GM21786 (cell line): ENCODE data around the gene CBX6.
"Not testable (repeated sequence)": the region's sequence is repeated elsewhere in the genome, so short reads cannot be mapped to it uniquely, and the experiment has no call there.

Experiments used
- ATAC-seq: cut with Tn5 transposase; IDR thresholded peaks from one replicate; pipeline ENCODE4 v1.9.1; 2021; ENCODE audit not compliant: unreplicated experiment

The CBX6 gene

GRCh38 chr22:38872172-38872830 lies at the start of gene CBX6:
Gene CBX6 (minus strand): TSS chr22:38872216. CDS start chr22:38872190, 26 bp downstream.
- peak; percentile 46 for ATAC-seq

GRCh38 chr22:38921806-38922205 lies 49.8 kb upstream of the CBX6 start:
- no peak for ATAC-seq

DNA sequence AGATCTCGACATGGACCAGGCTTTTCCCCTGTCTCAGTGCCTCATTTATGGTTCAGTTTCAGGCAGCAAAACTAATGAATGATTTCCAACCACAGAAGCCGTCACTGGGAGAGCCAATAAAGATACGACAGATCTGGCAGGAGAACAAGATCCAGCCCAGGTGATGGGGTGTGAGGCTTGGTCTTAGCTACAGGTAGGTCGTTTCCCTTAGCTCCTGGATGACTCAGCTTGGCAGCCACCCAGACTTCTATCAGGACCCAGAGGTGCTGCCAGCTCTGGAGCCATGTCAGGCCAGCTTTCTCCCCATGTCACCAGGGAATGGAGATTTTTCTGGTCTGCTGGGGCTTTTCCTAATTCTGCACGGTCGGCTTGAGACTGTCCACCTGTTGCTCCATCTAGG lies 49.1 kb upstream of the CBX6 start:
- no peak for ATAC-seq

GRCh38 chr22:38919631-38920190 lies 47.7 kb upstream of the CBX6 start:
- no peak for ATAC-seq

DNA sequence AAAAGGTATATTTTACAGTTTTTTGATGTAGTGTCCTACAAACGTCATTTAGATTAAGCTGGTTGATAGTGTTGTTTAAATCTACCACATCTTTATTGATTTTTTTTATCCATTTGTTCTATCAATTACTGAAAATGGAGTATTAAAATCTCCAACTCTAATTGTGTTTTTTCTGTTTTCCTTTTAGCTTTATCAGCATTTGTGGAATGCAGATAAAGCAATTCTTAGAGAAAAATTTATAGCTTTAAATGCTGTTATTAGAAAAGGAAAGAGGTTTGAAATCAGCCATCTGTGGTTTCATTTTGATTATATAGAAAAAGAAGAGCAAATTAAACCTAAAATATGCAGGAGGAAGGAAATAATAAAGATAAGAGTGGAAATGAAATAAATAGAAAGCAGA lies 39.4 kb upstream of the CBX6 start:
- no peak for ATAC-seq

DNA sequence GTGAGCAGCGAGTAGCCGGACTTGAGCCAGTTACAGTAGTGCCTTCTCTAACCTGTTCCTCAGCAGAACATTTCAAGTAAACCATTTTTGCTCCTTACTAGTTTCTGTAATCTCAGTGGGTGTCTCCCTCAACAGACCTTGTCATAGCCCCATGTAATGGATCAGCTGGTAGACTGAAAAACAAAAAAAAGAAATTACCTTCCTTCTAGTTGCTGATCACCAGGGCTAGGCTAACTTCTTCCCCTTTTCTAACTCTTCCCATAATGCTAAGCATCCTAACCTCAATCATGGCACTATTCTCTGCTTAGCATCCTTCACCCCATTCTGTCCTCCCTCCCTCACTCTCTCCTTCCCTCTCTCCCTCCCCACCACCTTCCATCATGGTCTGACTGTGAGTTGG lies 35.8 kb upstream of the CBX6 start:
- ATAC-seq: no peak

DNA sequence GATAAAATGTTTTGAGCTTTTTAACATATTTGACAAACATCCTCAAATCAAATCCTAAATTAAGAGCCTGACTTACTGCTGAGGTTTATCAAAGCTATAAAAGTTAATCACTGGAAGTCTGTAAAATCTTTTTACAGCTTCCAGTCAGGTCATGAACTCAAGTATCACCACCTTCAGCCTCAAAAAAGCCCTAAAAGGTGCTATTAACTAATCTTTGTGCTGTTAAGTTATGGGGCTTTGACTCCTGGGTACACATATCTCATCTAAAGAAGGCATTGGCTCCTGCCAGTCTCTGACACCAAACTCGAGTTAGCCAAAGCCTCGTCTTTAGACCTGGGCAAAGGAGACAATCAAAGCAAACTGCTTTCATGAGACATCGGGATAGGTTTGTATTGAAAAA lies 34.0 kb upstream of the CBX6 start:
- no peak for ATAC-seq

DNA sequence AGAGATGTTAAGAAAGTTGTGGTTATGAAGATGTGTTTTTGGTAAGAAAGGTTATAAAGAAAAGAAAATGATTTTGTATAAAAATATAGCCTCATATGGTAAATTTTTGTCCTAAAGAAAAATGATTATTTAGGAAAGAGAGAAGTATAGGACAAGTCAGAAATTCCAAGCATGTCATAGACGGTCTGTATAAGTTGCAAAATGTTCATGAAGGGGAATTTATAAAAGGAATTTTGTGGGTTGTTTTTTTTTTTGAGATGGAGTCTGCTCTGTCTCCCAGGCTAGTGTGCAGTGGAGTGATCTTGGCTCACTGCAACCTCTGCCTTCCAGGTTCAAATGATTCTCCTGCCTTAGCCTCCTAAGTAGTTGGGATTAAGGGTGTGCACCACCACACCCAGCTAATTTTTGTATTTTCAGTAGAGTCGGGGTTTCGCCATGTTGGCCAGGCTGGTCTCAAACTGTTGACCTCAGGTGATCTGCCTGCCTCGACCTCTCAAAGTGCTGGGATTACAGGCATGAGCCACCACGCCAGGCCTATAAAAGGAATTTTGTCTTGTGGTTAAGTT lies 32.1 kb upstream of the CBX6 start:
- not testable (repeated sequence) for ATAC-seq

DNA sequence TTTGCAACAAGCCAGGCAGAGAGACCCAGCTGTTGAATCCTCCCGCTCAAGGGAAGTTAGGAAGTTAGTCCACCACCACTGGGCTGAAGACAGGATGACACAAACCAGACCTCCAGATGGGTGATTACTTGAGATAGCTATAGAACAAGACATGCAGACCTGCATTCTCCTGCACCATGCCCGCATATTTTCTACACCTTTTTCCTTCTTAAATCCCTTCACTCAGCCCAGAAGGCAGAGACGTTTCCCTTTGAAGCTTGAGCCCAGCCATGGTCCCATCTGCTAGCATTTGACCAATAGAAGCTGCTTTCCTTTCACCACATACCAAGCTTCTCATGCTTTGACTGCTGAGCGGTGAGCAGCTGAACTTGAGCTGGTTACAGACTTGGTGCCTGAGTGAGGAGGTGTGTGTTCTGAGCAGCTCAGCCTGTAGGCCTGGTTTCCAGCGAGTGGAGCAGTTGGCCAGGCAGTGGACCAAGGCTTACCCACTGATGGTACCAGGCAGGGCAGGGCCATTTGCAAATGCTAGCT lies 29.2 kb upstream of the CBX6 start:
- no peak for ATAC-seq

GRCh38 chr22:38900677-38901076 lies 28.7 kb upstream of the CBX6 start:
- no peak for ATAC-seq

DNA sequence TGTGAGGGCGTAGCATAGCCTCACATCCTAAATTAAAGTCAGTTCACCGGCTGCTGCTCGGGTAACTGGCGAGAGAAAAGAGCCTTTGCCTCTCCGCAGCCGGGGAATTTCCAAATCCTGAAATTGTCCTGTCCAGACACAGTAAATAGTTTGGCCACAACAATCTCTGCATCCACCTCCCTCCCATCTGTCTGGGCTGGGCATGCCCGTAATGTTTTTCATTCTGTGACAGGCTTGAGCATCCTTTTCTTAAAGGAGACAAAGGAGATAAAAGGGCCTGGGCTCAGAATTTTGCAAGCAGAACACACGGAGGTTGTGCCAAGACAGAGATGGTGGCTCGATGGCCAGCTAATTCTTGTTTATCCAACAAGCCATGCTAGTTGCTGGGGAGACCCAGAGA lies 19.2 kb upstream of the CBX6 start:
- ATAC-seq: no peak

- ATAC-seq: no peak
These were observed 18.4 kb upstream of the CBX6 start for GRCh38 chr22:38890377-38890776.

- no peak for ATAC-seq
These were observed 14.3 kb upstream of the CBX6 start for GRCh38 chr22:38886333-38886732.

DNA sequence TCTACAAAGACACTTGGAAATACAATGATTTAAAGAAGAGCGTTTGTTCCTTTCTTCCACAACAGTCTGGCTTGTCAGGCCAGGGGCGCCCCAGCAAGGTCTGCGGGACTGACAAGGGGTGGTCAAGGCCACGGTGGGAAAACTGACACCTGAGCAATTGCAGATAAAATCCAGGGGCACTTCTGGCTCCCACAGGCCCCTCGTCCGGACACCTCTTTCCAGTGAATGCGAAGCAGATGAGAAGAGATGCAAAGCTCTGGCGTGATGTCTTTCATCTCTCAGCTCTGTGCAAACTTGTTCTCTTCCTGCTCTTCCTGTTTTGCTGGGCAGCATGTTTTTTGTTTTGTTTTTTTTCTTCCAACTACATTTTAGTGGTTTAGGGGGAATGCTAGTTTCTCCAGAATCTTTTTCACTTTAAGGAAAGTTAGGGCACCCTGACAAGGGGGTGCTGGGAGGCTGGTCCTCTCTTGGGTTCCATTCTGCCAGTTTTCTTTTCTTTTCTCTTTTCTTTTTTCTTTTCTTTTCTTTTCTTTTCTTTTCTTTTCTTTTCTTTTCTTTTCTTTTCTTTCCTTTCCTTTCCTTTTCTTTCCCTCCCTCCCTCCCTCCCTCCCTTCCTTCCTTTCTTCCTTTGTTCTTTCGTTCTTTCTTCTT lies 11.1 kb upstream of the CBX6 start:
- no peak for ATAC-seq

DNA sequence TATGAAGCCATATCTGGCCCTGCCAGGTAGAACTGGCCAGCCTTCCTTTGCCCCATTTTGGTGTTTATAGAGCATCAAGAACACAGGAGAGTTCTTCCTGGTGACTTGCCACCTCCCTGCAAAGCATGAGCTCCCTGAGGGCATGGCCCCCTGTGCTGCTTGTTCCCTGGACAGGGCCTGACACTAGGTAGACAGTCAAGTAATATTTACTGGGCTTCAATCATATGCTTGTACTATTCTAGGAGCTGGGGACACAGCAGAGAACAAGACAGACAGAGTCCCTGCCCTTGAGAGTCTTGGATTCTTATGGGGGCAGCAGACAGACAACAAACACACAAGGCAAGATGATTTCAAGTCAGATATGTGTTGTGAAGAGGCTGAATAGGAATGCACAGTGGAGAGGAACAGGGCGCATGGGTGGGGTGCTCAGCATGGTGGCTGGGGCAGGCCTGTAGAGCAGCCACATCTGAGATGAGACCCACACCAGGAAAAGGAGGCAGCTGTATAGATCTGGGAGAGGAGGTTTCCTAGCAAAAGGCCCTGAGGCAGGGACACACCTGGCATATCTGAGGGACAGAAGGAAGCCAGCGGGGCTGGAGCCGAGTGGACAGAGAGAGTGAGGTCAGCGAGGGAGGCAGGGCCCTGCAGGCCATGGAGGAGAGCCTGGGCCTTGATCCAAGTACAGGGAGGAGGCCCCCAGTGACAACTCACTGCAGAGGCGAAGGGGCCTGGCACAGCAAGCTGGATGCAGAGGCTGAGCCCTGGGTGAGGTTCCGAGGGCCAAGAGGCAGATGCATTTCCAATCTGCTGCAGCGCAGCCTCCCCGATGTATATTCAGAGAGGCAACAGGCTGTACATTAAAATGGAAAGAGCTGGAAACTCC lies 10.2 kb upstream of the CBX6 start:
- no peak for ATAC-seq

DNA sequence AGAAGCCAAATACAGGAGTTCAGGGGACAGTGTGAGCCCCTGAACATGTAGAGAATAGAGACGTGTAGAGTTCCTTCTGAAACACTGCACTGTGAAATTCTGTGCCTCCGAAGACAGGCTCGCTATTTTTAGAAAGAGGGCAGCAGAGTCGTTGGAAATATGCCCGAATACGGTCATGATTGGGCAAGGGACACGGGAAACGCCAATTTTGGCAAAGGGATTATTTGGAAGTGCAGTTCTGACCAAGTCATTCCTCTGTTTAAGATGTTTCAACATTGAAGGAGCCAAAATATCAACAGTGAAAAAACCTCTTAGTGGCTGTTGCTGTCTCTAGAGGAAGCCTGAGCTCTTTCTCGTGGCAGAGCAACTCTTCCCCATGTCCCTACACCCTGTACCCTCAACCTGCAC lies 9.5 kb upstream of the CBX6 start:
- no peak for ATAC-seq

DNA sequence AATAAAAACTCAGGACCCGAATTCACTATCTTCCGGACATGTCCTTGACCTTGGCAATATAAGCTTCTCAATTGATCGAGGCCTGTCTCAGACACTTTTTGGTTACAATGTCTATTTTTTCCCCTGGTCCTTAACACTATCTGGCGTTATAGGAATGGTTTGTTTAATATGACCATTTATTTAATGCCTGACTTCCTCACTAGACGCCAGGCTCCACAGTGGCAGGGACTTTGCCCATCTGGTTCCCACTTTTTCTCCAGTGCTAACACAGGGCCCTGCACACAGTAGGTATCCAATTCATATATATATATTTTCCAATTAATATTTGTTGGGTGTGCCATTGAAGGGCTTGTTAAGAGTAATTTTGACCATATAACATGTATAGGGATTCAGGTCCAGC lies 7.9 kb upstream of the CBX6 start:
- no peak for ATAC-seq

- no peak for ATAC-seq
These were observed 7.2 kb upstream of the CBX6 start for GRCh38 chr22:38879108-38879729.

DNA sequence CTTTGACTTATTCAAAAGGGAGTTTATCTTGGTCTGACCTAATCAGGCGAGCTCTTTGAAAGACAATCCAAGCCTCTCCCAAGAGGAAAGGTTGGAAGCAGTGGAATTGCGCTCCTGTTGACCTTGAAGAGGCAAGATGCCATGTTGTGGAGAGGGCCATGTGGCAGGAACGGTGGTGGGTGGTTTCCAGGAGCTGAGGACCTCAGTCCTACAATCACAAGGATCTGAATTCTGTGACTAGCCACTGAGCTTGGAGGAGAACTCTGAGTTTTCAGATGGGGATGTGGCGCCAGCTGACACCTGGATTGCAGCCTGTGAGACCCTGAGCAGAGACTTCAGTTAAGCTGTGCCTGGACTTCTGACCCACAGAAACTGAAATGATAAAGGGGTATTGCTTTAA lies 6.0 kb upstream of the CBX6 start:
- ATAC-seq: no peak

DNA sequence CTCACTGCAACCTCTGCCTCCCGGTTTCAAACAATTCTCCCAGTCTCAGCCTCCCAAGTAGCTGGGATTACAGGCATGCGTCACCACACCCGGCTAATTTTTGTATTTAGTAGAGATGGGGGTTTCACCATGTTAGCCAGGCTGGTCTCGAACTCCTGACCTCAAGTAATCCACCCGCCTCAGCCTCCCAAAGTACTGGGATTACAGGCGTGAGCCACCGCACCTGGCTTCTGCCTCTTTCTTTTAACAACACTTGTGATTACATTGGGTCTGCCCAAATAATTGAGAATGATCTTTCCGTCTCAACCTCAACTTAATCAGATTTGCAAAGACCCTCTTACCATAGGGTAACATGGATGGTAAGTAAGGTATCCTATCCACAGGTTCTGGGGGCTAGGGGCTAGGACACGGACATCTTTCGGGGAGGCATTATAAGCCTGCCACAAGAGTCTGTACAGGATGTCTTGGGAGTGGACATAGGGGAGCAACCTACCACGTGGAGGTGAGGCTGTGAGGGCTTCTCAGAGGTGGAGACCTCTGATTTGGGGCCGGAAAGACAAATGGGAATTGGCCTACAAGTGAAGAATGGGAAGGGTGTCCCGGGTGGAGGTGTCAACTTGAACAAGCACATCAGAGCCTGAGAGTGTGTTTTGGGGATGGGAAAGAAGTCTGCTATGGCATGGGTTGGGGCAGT lies 2.7 kb upstream of the CBX6 start:
- ATAC-seq: no peak
